ENCODE results near the gene PPP2R3A. TPM values are rescaled to one million over a fixed set of nuclear protein-coding genes. Genes with fewer than 3 reads are reported as not detected.

The PPP2R3A gene
- total and polyA plus RNA-seq, 2 donors (not counting 1 experiment from before 2014, with no cell fraction given) = 17.5 to 18.3 TPM

GRCh38 chr3:136093771-136094170 lies 128.2 kb downstream of the PPP2R3A start:
- Histone ChIP-seq H3K9ac (ENCODE audit: insufficient read depth, low read length) (no peak overlapping the region), H3K4me2 (ENCODE audit: extremely low read depth, insufficient read depth, low read length) (no peak overlapping the region), H3K79me2 (ENCODE audit: control insufficient read depth, insufficient read depth, low read length) (no peaks in the 10 kb centered on the region), H3K27ac (ENCODE audit: insufficient read depth, low read length) (no peak overlapping the region), H3K36me3 (ENCODE audit: control insufficient read depth, insufficient read depth, low read length) (peaks cover 1% of the 10 kb centered on the region), H2AFZ (ENCODE audit: low read length) (no peak overlapping the region), H3K4me1 (ENCODE audit: control insufficient read depth, extremely low read depth, insufficient read depth, low read length) (no peaks in the 10 kb centered on the region), H4K20me1 (ENCODE audit: control insufficient read depth, extremely low read depth, insufficient read depth, low read length) (no peaks in the 10 kb centered on the region), H3K27me3 (ENCODE audit: control insufficient read depth, insufficient read depth, low read length) (no peaks in the 10 kb centered on the region), H3K4me3 (replicated peaks in 1 of 4; ENCODE audit: control extremely low read depth in 1 of 4, insufficient read depth in 1 of 4, low read depth in 3 of 4, low read length in 4 of 4) (no peak overlapping the region), H3K9me3 (ENCODE audit: control insufficient read depth, insufficient read depth, low read depth, low read length) (no peaks in the 10 kb centered on the region)
- peak in 1 of 2 donors; percentile 14 for DNase-seq (ENCODE audit: low read depth in 2 of 2)
- TF ChIP-seq EZH2 (IDR thresholded peaks at IDR 0.05; ENCODE audit: low read length, missing control alignments) = no peak
- TF ChIP-seq CTCF (conservative IDR thresholded peaks at IDR 0.05 in 1 of 2, IDR thresholded peaks at IDR 0.05 in 1 of 2; ENCODE audit: low read depth in 1 of 2, low read length in 2 of 2) = no peak

- Histone ChIP-seq H3K36me3 (ENCODE audit: control insufficient read depth, insufficient read depth, low read length) (peaks cover 4% of the 10 kb centered on the region), H4K20me1 (ENCODE audit: control insufficient read depth, extremely low read depth, insufficient read depth, low read length) (no peaks in the 10 kb centered on the region), H3K4me1 (ENCODE audit: control insufficient read depth, extremely low read depth, insufficient read depth, low read length) (no peaks in the 10 kb centered on the region), H3K27ac (ENCODE audit: insufficient read depth, low read length) (no peak overlapping the region), H2AFZ (ENCODE audit: low read length) (no peak overlapping the region), H3K27me3 (ENCODE audit: control insufficient read depth, insufficient read depth, low read length) (no peaks in the 10 kb centered on the region), H3K9me3 (ENCODE audit: control insufficient read depth, insufficient read depth, low read depth, low read length) (no peaks in the 10 kb centered on the region), H3K79me2 (ENCODE audit: control insufficient read depth, insufficient read depth, low read length) (no peaks in the 10 kb centered on the region), H3K9ac (ENCODE audit: insufficient read depth, low read length) (no peak overlapping the region), H3K4me3 (replicated peaks in 1 of 4; ENCODE audit: control extremely low read depth in 1 of 4, insufficient read depth in 1 of 4, low read depth in 3 of 4, low read length in 4 of 4) (no peak overlapping the region), H3K4me2 (ENCODE audit: extremely low read depth, insufficient read depth, low read length) (no peak overlapping the region)
- DNase-seq (ENCODE audit: low read depth in 2 of 2) = no peak
- TF ChIP-seq EZH2 (IDR thresholded peaks at IDR 0.05; ENCODE audit: low read length, missing control alignments) = no peak
- TF ChIP-seq CTCF (conservative IDR thresholded peaks at IDR 0.05 in 1 of 2, IDR thresholded peaks at IDR 0.05 in 1 of 2; ENCODE audit: low read depth in 1 of 2, low read length in 2 of 2) = no peak
Observed at GRCh38 chr3:136105044-136105443, 139.5 kb downstream of the PPP2R3A start.

- no peak overlapping the region for H3K27ac ChIP-seq (ENCODE audit: insufficient read depth, low read length)
- H2AFZ ChIP-seq (ENCODE audit: low read length) = no peak overlapping the region
- H3K27me3 ChIP-seq (ENCODE audit: control insufficient read depth, insufficient read depth, low read length) = no peaks in the 10 kb centered on the region
- no peaks in the 10 kb centered on the region for H3K79me2 ChIP-seq (ENCODE audit: control insufficient read depth, insufficient read depth, low read length)
- peaks cover 4% of the 10 kb centered on the region for H3K36me3 ChIP-seq (ENCODE audit: control insufficient read depth, insufficient read depth, low read length)
- TF ChIP-seq EZH2 (IDR thresholded peaks at IDR 0.05; ENCODE audit: low read length, missing control alignments) = no peak
- no peak for TF ChIP-seq CTCF (conservative IDR thresholded peaks at IDR 0.05 in 1 of 2, IDR thresholded peaks at IDR 0.05 in 1 of 2; ENCODE audit: low read depth in 1 of 2, low read length in 2 of 2)
- H3K9me3 ChIP-seq (ENCODE audit: control insufficient read depth, insufficient read depth, low read depth, low read length) = no peaks in the 10 kb centered on the region
- no peaks in the 10 kb centered on the region for H4K20me1 ChIP-seq (ENCODE audit: control insufficient read depth, extremely low read depth, insufficient read depth, low read length)
- no peaks in the 10 kb centered on the region for H3K4me1 ChIP-seq (ENCODE audit: control insufficient read depth, extremely low read depth, insufficient read depth, low read length)
- no peak overlapping the region for H3K4me2 ChIP-seq (ENCODE audit: extremely low read depth, insufficient read depth, low read length)
- H3K4me3 ChIP-seq (replicated peaks in 1 of 4; ENCODE audit: control extremely low read depth in 1 of 4, insufficient read depth in 1 of 4, low read depth in 3 of 4, low read length in 4 of 4) = no peak overlapping the region
- DNase-seq (ENCODE audit: low read depth in 2 of 2) = no peak
- no peak overlapping the region for H3K9ac ChIP-seq (ENCODE audit: insufficient read depth, low read length)
Observed at GRCh38 chr3:136106101-136106500, 140.6 kb downstream of the PPP2R3A start.

All from fibroblast of lung (primary cell).